ENCODE measurements around the gene SMAD2.

DNA sequence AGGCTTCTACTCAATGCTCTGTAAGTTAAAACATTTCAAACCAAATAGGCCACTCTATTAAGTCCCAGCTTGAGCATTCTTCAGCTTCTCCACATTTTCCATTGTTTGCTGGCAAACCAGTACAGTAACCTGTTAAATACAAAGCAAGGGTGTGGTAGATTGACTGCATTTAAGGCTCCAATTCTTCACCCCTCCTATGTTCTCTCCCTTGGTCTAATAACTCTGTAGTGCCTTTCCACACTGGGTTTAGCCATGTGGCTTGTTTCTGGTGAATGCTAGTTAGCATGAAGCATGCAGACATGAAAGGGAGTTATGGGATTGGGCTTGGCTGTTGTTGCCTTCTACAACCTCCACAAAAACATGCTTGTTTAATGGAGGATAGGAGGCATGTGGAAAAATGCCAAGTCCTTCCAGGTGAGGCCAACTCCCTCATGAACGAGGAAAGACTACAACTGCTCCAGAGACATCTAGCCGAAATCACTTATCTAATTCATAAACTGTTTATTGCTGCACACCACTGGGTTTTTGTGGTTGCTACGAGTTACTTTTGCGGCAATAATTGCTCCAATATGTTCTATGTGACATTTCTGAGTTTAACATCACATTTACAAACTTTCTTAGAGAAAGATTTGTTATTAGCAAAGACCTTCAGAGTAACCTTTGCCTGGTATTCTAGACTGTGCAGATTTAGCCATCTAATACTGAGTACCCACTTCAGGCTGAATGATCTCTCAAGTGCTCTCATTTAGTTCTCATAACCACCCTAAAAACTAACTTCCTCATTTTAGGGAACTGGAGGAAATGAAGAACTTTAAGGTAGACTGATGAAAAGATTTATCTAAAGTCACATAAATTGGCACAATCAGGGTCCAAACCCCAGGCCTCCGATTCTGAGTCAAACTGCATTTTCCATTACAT is 104.0 kb downstream of the SMAD2 start:
- TF ChIP-seq, protein P1, sequence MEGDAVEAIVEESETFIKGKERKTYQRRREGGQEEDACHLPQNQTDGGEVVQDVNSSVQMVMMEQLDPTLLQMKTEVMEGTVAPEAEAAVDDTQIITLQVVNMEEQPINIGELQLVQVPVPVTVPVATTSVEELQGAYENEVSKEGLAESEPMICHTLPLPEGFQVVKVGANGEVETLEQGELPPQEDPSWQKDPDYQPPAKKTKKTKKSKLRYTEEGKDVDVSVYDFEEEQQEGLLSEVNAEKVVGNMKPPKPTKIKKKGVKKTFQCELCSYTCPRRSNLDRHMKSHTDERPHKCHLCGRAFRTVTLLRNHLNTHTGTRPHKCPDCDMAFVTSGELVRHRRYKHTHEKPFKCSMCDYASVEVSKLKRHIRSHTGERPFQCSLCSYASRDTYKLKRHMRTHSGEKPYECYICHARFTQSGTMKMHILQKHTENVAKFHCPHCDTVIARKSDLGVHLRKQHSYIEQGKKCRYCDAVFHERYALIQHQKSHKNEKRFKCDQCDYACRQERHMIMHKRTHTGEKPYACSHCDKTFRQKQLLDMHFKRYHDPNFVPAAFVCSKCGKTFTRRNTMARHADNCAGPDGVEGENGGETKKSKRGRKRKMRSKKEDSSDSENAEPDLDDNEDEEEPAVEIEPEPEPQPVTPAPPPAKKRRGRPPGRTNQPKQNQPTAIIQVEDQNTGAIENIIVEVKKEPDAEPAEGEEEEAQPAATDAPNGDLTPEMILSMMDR (conservative IDR thresholded peaks at IDR 0.05; ENCODE audit: low read length): no peak
- TF ChIP-seq EZH2phosphoT487 (IDR thresholded peaks at IDR 0.05; ENCODE audit: borderline replicate concordance): no peak

All from Loucy (cell line).